M059J (cell line): ENCODE data around the gene SLC4A2. TPM values are rescaled to one million over a fixed set of nuclear protein-coding genes. Genes with fewer than 3 reads are reported as not detected.
"Not testable (repeated sequence)": the region's sequence is repeated elsewhere in the genome, so short reads cannot be mapped to it uniquely, and the experiment has no call there.

Experiments used
- DNase-seq: peaks from one replicate; pipeline ENCODE4 v3.0.0-alpha.2; 2012; ENCODE audit warnings: low read depth
- total RNA-seq: library from RNA; depleted of rRNA; stranded (reverse); fragments of >200 nt; shearing (Covaris generic); gene quantifications from 2 replicates; pipeline ENCODE4 v1.2.3, GENCODE V29; 2014

The SLC4A2 gene
- total RNA-seq, 1 experiment from 2014 or later, result 101 TPM

- peak; percentile 81 for DNase-seq
These were observed 33.3 kb upstream of the SLC4A2 start for GRCh38 chr7:151025924-151026671.

- not testable (repeated sequence) for DNase-seq
These were observed 32.3 kb upstream of the SLC4A2 start for GRCh38 chr7:151026771-151027727.

- DNase-seq, result not testable (repeated sequence)
These were observed 31.7 kb upstream of the SLC4A2 start for GRCh38 chr7:151027728-151028130.

- DNase-seq, result peak; percentile 99
These were observed 31.1 kb upstream of the SLC4A2 start, which contains the start of gene ABCB8 for GRCh38 chr7:151028131-151028947. Gene ABCB8 (plus strand): TSS chr7:151028450. CDS start chr7:151028516, 66 bp downstream.

- no peak for DNase-seq
These were observed 30.4 kb upstream of the SLC4A2 start for GRCh38 chr7:151028948-151029501.

GRCh38 chr7:151031011-151031410, 28.4 kb upstream of the SLC4A2 start:
- DNase-seq, result no peak

- no peak for DNase-seq
These were observed 26.2 kb upstream of the SLC4A2 start for GRCh38 chr7:151032936-151033863.

GRCh38 chr7:151033864-151034249, 25.5 kb upstream of the SLC4A2 start:
- DNase-seq, result no peak

GRCh38 chr7:151034312-151035025, 24.9 kb upstream of the SLC4A2 start:
- no peak for DNase-seq

GRCh38 chr7:151035026-151035717, 24.2 kb upstream of the SLC4A2 start:
- DNase-seq, result no peak

- DNase-seq, result no peak
These were observed 23.5 kb upstream of the SLC4A2 start for GRCh38 chr7:151035902-151036301.

GRCh38 chr7:151038951-151039849, 20.2 kb upstream of the SLC4A2 start:
- peak; percentile 98 for DNase-seq

GRCh38 chr7:151039850-151040548, 19.4 kb upstream of the SLC4A2 start:
- no peak for DNase-seq

- DNase-seq, result no peak
These were observed 18.6 kb upstream of the SLC4A2 start for GRCh38 chr7:151040616-151041375.

- not testable (repeated sequence) for DNase-seq
These were observed 15.9 kb upstream of the SLC4A2 start for GRCh38 chr7:151043449-151043848.

- no peak for DNase-seq
These were observed 15.4 kb upstream of the SLC4A2 start for GRCh38 chr7:151043959-151044358.

GRCh38 chr7:151045262-151045661, 14.1 kb upstream of the SLC4A2 start:
- DNase-seq, result no peak
